Smooth muscle cell (in vitro differentiated cells): Measurements from ENCODE around the gene GPC5. TPM values are rescaled to one million over a fixed set of nuclear protein-coding genes. Genes with fewer than 3 reads are reported as not detected.

Experiments
- DNase-seq: peaks from one replicate; lab custom pipeline; 2025; ENCODE audit not compliant: unreplicated experiment; lab: John Stamatoyannopoulos, UW
- H2AFZ ChIP-seq: fragments of 200-600 bp; sonication (generic); 2 replicates; pipeline ENCODE4 v1.6.0; 2016; ENCODE audit warnings: antibody characterized with exemption, low read depth, mild to moderate bottlenecking
- H3F3A ChIP-seq: fragments of 200-600 bp; sonication (generic); 2 replicates; pipeline ENCODE4 v1.6.0; 2017; ENCODE audit warnings: antibody characterized with exemption, low read depth
- H3K27ac ChIP-seq: fragments of 200-600 bp; sonication (generic); 2 replicates; pipeline ENCODE4 v1.5.1; 2016; ENCODE audit warnings: low read depth, mild to moderate bottlenecking
- H3K27me3 ChIP-seq: fragments of 200-600 bp; sonication (generic); 2 replicates; pipeline ENCODE4 v1.6.1; 2016; ENCODE audit warnings: low read depth, mild to moderate bottlenecking
- H3K36me3 ChIP-seq: fragments of 200-600 bp; sonication (generic); 2 replicates; pipeline ENCODE4 v1.5.1; 2016; ENCODE audit warnings: low read depth
- H3K4me1 ChIP-seq: fragments of 200-600 bp; sonication (generic); 2 replicates; pipeline ENCODE4 v1.5.1; 2016; ENCODE audit warnings: low read depth
- H3K4me2 ChIP-seq: fragments of 200-600 bp; sonication (generic); 2 replicates; pipeline ENCODE4 v1.6.0; 2016; ENCODE audit warnings: mild to moderate bottlenecking
- H3K4me3 ChIP-seq: fragments of 200-600 bp; sonication (generic); 2 replicates; pipeline ENCODE4 v1.5.1; 2016; ENCODE audit warnings: mild to moderate bottlenecking
- H3K79me2 ChIP-seq: fragments of 200-600 bp; sonication (generic); 2 replicates; pipeline ENCODE4 v1.6.0; 2016; ENCODE audit warnings: low read depth, mild to moderate bottlenecking
- H3K9ac ChIP-seq: fragments of 200-600 bp; sonication (generic); 2 replicates; pipeline ENCODE4 v1.6.0; 2016; ENCODE audit warnings: low read depth
- H3K9me3 ChIP-seq: fragments of 200-600 bp; sonication (generic); replicated peaks from 2 replicates; pipeline ENCODE4 v1.5.1; 2016; ENCODE audit warnings: low read depth
- H4K20me1 ChIP-seq: fragments of 200-600 bp; sonication (generic); 2 replicates; pipeline ENCODE4 v1.6.0; 2016; ENCODE audit warnings: low read depth
- CTCF ChIP-seq: fragments of 200-600 bp; sonication (generic); IDR thresholded peaks from 2 replicates; pipeline ENCODE4 v1.5.1; 2017; ENCODE audit warnings: borderline replicate concordance, mild to moderate bottlenecking, antibody characterized with exemption; ENCODE audit not compliant: insufficient read depth, poor library complexity, severe bottlenecking
- WGBS: methylation state at CpG from one replicate; pipeline ENCODE4 v1.1.7; 2016; ENCODE audit warnings: low lambda C conversion rate; 5-methylcytosine and 5-hydroxymethylcytosine counted together
- polyA plus RNA-seq: library from polyadenylated mRNA; unstranded; fragments of >200 nt; fragmentation: Nextera tagmentation; extraction: Ambion mirVana; gene quantifications from 2 replicates; pipeline ENCODE4 v1.2.1, GENCODE V29; 2016
- total RNA-seq: library from RNA; depleted of rRNA; stranded (reverse); fragments of >200 nt; gene quantifications from 2 replicates; pipeline ENCODE4 v1.2.3, GENCODE V29; 2014

The GPC5 gene
- total and polyA plus RNA-seq, 2 experiments from 2014 or later: 0.99 to 1.0 TPM

DNA sequence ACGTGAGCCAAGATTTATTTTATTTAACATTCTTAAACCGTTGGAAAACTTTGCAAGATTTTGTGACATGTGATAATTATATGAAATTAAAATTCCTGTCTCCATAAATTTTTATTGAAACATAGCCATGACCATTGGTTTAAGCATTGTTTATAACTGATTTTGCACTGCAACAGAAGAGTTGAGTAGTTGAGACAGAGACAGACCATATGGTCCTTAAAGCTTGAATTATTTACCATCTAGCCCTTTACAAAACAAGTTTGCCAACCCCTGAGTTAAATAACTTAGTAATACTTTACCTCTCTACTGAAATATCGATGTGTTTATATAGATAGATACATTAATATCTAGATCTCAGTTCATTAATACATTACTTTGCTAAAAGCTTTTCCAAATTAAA, 1014.1 kb downstream of the GPC5 start:
- Histone ChIP-seq H4K20me1 (no peaks in the 10 kb centered on the region), H3K4me3 (no peak overlapping the region), H3K4me2 (no peak overlapping the region), H3K27ac (no peak overlapping the region), H2AFZ (no peak overlapping the region), H3F3A (no peaks in the 10 kb centered on the region), H3K9me3 (no peaks in the 10 kb centered on the region), H3K36me3 (no peaks in the 10 kb centered on the region), H3K9ac (no peak overlapping the region), H3K79me2 (no peaks in the 10 kb centered on the region), H3K4me1 (no peaks in the 10 kb centered on the region), H3K27me3 (peaks cover under 1% of the 10 kb centered on the region)
- WGBS: 88% methylated on average over 3 of the region's 3 CpGs
- TF ChIP-seq CTCF: no peak
- no peak for DNase-seq

- no peaks in the 10 kb centered on the region for H3K36me3 ChIP-seq
- no peaks in the 10 kb centered on the region for H3F3A ChIP-seq
- no peaks in the 10 kb centered on the region for H3K4me1 ChIP-seq
- H3K4me3 ChIP-seq: no peak overlapping the region
- H4K20me1 ChIP-seq: no peaks in the 10 kb centered on the region
- no peaks in the 10 kb centered on the region for H3K79me2 ChIP-seq
- WGBS: 88% methylated on average over 1 of the region's 1 CpG
- H3K9me3 ChIP-seq: no peaks in the 10 kb centered on the region
- H2AFZ ChIP-seq: no peak overlapping the region
- no peak for DNase-seq
- peaks cover 5% of the 10 kb centered on the region for H3K27me3 ChIP-seq
- no peak overlapping the region for H3K9ac ChIP-seq
- no peak for TF ChIP-seq CTCF
- H3K4me2 ChIP-seq: no peak overlapping the region
- no peak overlapping the region for H3K27ac ChIP-seq
Observed at GRCh38 chr13:92412996-92413395, 1014.6 kb downstream of the GPC5 start.

- Histone ChIP-seq H3F3A (no peaks in the 10 kb centered on the region), H3K36me3 (no peaks in the 10 kb centered on the region), H3K4me1 (no peaks in the 10 kb centered on the region), H3K9ac (no peak overlapping the region), H3K27ac (no peak overlapping the region), H3K4me3 (no peak overlapping the region), H4K20me1 (no peaks in the 10 kb centered on the region), H3K79me2 (no peaks in the 10 kb centered on the region), H3K4me2 (no peak overlapping the region), H3K27me3 (peaks cover 10% of the 10 kb centered on the region), H2AFZ (no peak overlapping the region), H3K9me3 (no peaks in the 10 kb centered on the region)
- DNase-seq: no peak
- no peak for TF ChIP-seq CTCF
- 70% methylated on average over 3 of the region's 3 CpGs for whole genome bisulfite sequencing
Observed at GRCh38 chr13:92413452-92413851, 1015.0 kb downstream of the GPC5 start.

DNA sequence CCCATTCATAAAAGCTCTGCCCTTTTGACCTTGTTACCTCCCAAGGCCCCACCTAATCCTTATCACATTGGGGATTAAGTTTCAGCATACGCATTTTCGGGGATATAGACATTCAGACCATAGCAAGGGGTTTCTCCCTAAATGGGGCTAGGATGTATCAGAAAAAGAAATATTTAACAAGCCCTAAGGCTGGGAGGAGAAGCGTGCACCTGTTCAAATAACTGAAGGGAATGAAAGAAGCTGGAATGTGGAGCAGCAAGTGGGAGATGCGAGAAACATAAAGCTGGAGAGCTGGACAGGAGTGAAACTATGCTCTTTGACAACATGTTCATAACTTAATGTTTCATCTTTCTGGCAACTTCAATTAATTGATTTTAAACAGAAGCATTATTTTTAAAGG, 1016.4 kb downstream of the GPC5 start:
- peaks cover 21% of the 10 kb centered on the region for H3K27me3 ChIP-seq
- H3K9ac ChIP-seq: no peak overlapping the region
- H3K27ac ChIP-seq: no peak overlapping the region
- 90% methylated on average over 4 of the region's 4 CpGs for WGBS
- H3K4me2 ChIP-seq: no peak overlapping the region
- H3K36me3 ChIP-seq: no peaks in the 10 kb centered on the region
- H4K20me1 ChIP-seq: no peaks in the 10 kb centered on the region
- no peak overlapping the region for H2AFZ ChIP-seq
- no peaks in the 10 kb centered on the region for H3K79me2 ChIP-seq
- H3K4me3 ChIP-seq: no peak overlapping the region
- DNase-seq: no peak
- no peaks in the 10 kb centered on the region for H3F3A ChIP-seq
- no peaks in the 10 kb centered on the region for H3K9me3 ChIP-seq
- no peaks in the 10 kb centered on the region for H3K4me1 ChIP-seq
- no peak for TF ChIP-seq CTCF
